ENCODE results near the gene LAMA2. TPM values are rescaled to one million over a fixed set of nuclear protein-coding genes. Genes with fewer than 3 reads are reported as not detected.

The LAMA2 gene
- total and polyA plus RNA-seq, 2 donors from 2014 or later: 2.2 to 20.8 TPM

DNA sequence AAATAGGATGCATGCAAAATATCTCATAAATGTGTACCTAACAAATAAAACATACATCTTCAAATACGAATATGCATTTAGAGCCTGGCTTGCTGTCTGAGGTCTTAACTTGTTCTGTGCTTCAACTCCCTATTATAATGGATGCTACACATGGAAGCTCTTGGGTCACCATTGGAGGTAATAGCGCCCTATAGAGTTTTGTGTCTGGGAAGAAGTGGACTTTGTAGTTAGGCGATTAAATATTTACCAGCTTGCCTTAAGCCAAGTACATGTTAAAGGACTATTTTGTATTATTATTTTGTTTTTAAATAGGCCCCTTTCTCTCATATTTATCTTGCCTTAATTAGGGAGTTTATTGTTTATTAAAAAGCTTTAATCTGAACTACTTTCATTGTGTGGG is 107.4 kb downstream of the LAMA2 start:
- DNase-seq (peak in 1 of 5 donors; percentile 19), FAIRE-seq (no peak)
- intact Hi-C loops (cut with DNase I): no loop called here
- H3K27ac ChIP-seq (ENCODE audit: low read depth in 2 of 2, low read length in 2 of 2): no peak overlapping the region
- no peak overlapping the region for H3K4me3 ChIP-seq (ENCODE audit: low read length in 3 of 3)
- H3K9ac ChIP-seq (ENCODE audit: low read length in 3 of 3): no peak overlapping the region
- TF ChIP-seq, protein P1, sequence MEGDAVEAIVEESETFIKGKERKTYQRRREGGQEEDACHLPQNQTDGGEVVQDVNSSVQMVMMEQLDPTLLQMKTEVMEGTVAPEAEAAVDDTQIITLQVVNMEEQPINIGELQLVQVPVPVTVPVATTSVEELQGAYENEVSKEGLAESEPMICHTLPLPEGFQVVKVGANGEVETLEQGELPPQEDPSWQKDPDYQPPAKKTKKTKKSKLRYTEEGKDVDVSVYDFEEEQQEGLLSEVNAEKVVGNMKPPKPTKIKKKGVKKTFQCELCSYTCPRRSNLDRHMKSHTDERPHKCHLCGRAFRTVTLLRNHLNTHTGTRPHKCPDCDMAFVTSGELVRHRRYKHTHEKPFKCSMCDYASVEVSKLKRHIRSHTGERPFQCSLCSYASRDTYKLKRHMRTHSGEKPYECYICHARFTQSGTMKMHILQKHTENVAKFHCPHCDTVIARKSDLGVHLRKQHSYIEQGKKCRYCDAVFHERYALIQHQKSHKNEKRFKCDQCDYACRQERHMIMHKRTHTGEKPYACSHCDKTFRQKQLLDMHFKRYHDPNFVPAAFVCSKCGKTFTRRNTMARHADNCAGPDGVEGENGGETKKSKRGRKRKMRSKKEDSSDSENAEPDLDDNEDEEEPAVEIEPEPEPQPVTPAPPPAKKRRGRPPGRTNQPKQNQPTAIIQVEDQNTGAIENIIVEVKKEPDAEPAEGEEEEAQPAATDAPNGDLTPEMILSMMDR (IDR thresholded peaks at IDR 0.05; ENCODE audit: borderline replicate concordance, extremely low read depth, insufficient read depth): no peak
- no peaks in the 10 kb centered on the region for H3K36me3 ChIP-seq (ENCODE audit: control insufficient read depth in 2 of 3, insufficient read depth in 3 of 3, low read length in 3 of 3)
- no peaks in the 10 kb centered on the region for H3K27me3 ChIP-seq (ENCODE audit: control insufficient read depth, insufficient read depth, low read length)
- no peaks in the 10 kb centered on the region for H3K9me3 ChIP-seq (ENCODE audit: control insufficient read depth in 2 of 3, insufficient read depth in 1 of 3, low read length in 3 of 3)
- no peaks in the 10 kb centered on the region for H3K4me1 ChIP-seq (ENCODE audit: control insufficient read depth in 2 of 3, insufficient read depth in 2 of 3, low read depth in 1 of 3, low read length in 3 of 3)

DNA sequence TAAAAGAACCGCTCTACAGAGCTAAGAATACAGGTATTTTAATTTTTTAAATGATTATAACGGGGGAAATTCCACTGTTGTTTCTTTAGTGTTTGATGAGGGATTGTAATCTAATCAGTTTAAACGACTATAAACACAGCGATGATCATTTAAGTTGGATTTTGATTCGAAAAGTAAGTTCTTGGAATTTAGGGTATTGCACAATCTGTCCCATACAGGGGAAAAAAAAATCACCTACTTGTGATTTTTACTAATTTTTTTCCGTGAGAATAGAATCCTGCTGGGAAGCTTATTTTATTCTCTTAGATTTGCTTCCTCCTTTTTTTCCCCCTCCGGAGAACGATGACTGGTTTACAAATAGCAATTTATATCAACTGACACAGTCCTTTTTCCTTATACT is 108.0 kb downstream of the LAMA2 start:
- no peak overlapping the region for H3K27ac ChIP-seq (ENCODE audit: low read depth in 2 of 2, low read length in 2 of 2)
- H3K9me3 ChIP-seq (ENCODE audit: control insufficient read depth in 2 of 3, insufficient read depth in 1 of 3, low read length in 3 of 3): no peaks in the 10 kb centered on the region
- intact Hi-C loops (cut with DNase I): no loop called here
- DNase-seq: no peak
- no peak overlapping the region for H3K9ac ChIP-seq (ENCODE audit: low read length in 3 of 3)
- TF ChIP-seq, protein P1 (IDR thresholded peaks at IDR 0.05; ENCODE audit: borderline replicate concordance, extremely low read depth, insufficient read depth): no peak
- H3K4me3 ChIP-seq (ENCODE audit: low read length in 3 of 3): no peak overlapping the region
- H3K36me3 ChIP-seq (ENCODE audit: control insufficient read depth in 2 of 3, insufficient read depth in 3 of 3, low read length in 3 of 3): no peaks in the 10 kb centered on the region
- H3K27me3 ChIP-seq (ENCODE audit: control insufficient read depth, insufficient read depth, low read length): no peaks in the 10 kb centered on the region
- H3K4me1 ChIP-seq (ENCODE audit: control insufficient read depth in 2 of 3, insufficient read depth in 2 of 3, low read depth in 1 of 3, low read length in 3 of 3): no peaks in the 10 kb centered on the region
- FAIRE-seq: no peak

DNA sequence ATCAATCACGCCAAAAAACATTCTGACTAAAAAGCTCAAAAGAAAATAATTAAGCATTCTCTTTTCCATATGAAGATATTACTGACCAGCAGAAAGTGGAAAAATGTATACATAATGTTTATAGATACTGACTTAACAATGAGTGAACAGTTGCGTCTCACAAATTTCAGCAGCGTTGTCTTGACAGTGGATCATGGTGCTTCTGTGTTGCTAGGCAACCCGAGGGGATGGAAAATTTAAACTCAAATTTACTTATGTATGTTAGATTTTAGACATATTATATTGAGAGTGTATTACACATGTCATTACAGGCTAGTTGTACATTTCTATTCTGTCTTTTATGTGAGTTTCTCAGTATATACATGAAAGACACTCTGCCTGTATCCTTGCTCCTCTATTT is 110.2 kb downstream of the LAMA2 start:
- Histone ChIP-seq H3K27me3 (ENCODE audit: control insufficient read depth, insufficient read depth, low read length) (no peaks in the 10 kb centered on the region), H3K4me3 (ENCODE audit: low read length in 3 of 3) (no peak overlapping the region), H3K27ac (ENCODE audit: low read depth in 2 of 2, low read length in 2 of 2) (no peak overlapping the region), H3K36me3 (ENCODE audit: control insufficient read depth in 2 of 3, insufficient read depth in 3 of 3, low read length in 3 of 3) (no peaks in the 10 kb centered on the region), H3K9me3 (ENCODE audit: control insufficient read depth in 2 of 3, insufficient read depth in 1 of 3, low read length in 3 of 3) (no peaks in the 10 kb centered on the region), H3K4me1 (ENCODE audit: control insufficient read depth in 2 of 3, insufficient read depth in 2 of 3, low read depth in 1 of 3, low read length in 3 of 3) (no peaks in the 10 kb centered on the region), H3K9ac (ENCODE audit: low read length in 3 of 3) (no peak overlapping the region)
- intact Hi-C loops (cut with DNase I): no loop called here
- FAIRE-seq (no peak), DNase-seq (no peak)
- TF ChIP-seq, protein P1 (IDR thresholded peaks at IDR 0.05; ENCODE audit: borderline replicate concordance, extremely low read depth, insufficient read depth): no peak

DNA sequence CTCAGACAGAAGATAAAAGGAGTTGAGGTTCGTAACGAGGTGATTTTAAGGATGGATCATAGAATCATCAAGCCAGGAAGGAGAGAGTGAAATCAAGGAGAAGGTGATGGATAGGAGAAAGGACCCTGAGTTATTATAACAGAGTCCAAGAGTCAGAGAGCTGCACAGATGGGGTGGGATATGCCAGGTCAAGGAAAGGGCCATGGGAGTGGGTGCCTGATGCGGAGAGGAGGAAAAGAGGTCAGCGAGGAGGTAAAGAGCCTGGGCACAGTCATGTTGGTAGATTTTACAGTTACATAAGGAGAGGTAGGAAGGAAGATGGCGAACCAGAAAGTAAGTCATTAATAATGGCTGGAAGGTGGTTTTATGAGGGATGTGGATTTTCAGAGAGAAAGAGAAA is 114.9 kb downstream of the LAMA2 start:
- TF ChIP-seq, protein P1 (IDR thresholded peaks at IDR 0.05; ENCODE audit: borderline replicate concordance, extremely low read depth, insufficient read depth): no peak
- Histone ChIP-seq H3K27ac (ENCODE audit: low read depth in 2 of 2, low read length in 2 of 2) (no peak overlapping the region), H3K9me3 (ENCODE audit: control insufficient read depth in 2 of 3, insufficient read depth in 1 of 3, low read length in 3 of 3) (no peaks in the 10 kb centered on the region), H3K36me3 (ENCODE audit: control insufficient read depth in 2 of 3, insufficient read depth in 3 of 3, low read length in 3 of 3) (no peaks in the 10 kb centered on the region), H3K4me3 (ENCODE audit: low read length in 3 of 3) (no peak overlapping the region), H3K9ac (ENCODE audit: low read length in 3 of 3) (no peak overlapping the region), H3K27me3 (ENCODE audit: control insufficient read depth, insufficient read depth, low read length) (no peaks in the 10 kb centered on the region), H3K4me1 (ENCODE audit: control insufficient read depth in 2 of 3, insufficient read depth in 2 of 3, low read depth in 1 of 3, low read length in 3 of 3) (no peaks in the 10 kb centered on the region)
- DNase-seq: no peak
- no peak for FAIRE-seq
- intact Hi-C loops (cut with DNase I): no loop called here

Data from kidney (tissue), 14 donors.